Colonic mucosa (tissue), 4 donors: ENCODE measurements around the gene MUC22. TPM values are rescaled to one million over a fixed set of nuclear protein-coding genes. Genes with fewer than 3 reads are reported as not detected.

Source experiments
- DNase-seq: peaks from one replicate; pipeline ENCODE4 v3.0.0-alpha.2; 2020
- H3K27ac ChIP-seq: fragments of 200-600 bp; one replicate; pipeline ENCODE4 v1.8.0; 2021
- H3K27me3 ChIP-seq: fragments of 200-600 bp; one replicate; pipeline ENCODE4 v1.8.0; 2021
- H3K36me3 ChIP-seq: fragments of 200-600 bp; one replicate; pipeline ENCODE4 v1.8.0; 2021
- H3K4me1 ChIP-seq: fragments of 200-600 bp; one replicate; pipeline ENCODE4 v1.8.0; 2021; ENCODE audit warnings: mild to moderate bottlenecking
- H3K4me3 ChIP-seq: fragments of 200-600 bp; one replicate; pipeline ENCODE4 v1.8.0; 2021
- H3K9ac ChIP-seq, 2 donors: one replicate each; pipeline ENCODE4 v1.7.0; 2013; ENCODE audit warnings: control low read depth in 2 of 2, low read depth in 2 of 2, low read length in 2 of 2
- H3K9me3 ChIP-seq: fragments of 200-600 bp; one replicate; pipeline ENCODE4 v1.8.0; 2021
- intact Hi-C: fragments of 100-400 bp; cut with DNase I; formaldehyde crosslinking; loops from one replicate; pipeline ENCODE4 v1.14.1; 2022
- total RNA-seq, 2 donors: library from RNA; stranded (reverse); fragmentation: NEBNext Ultra II Directional in 1 of 2; extraction: Animal tissue kit (Norgen Biotek cat#: 25700) in 1 of 2; gene quantifications; one replicate each; pipeline ENCODE4 v1.2.1, GENCODE V29; 2021
- TF ChIP-seq, protein P1 (sequence below): fragments of 200-600 bp; IDR thresholded peaks from one replicate; pipeline ENCODE4 v1.8.0; 2022; ENCODE audit warnings: antibody characterized with exemption, mild to moderate bottlenecking
- donor health status: healthy.
- donor health status: DM: no; HTN: no; CAD: no.
- donor health status: DM: no; HTN: no; CAD: no.

The MUC22 gene
- total RNA-seq, 2 donors from 2014 or later, result not detected

DNA sequence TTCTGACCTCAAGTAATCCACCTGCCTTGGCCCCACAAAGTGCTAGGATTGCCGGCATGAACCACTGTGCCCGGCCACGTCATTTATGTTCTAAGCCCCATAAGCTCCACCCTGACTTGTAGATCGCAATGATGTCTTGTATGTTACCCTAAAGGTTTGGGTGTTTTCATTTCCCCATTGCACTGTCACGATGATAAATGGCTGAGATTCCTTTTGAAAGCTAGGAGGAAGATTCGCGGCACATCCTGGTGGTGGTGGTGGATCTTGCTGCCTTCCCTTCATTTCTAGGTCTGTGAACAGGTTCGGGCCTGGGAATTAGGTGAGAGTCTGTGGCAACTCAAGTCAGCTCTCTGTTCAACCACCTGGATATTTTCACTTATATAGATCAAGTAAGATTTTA, 28.3 kb downstream of the MUC22 start:
- Histone ChIP-seq H3K36me3 (no peaks in the 10 kb centered on the region), H3K9ac (no peak overlapping the region), H3K4me1 (no peaks in the 10 kb centered on the region), H3K27me3 (no peaks in the 10 kb centered on the region), H3K27ac (no peak overlapping the region), H3K4me3 (no peak overlapping the region), H3K9me3 (no peaks in the 10 kb centered on the region)
- TF ChIP-seq, protein P1, sequence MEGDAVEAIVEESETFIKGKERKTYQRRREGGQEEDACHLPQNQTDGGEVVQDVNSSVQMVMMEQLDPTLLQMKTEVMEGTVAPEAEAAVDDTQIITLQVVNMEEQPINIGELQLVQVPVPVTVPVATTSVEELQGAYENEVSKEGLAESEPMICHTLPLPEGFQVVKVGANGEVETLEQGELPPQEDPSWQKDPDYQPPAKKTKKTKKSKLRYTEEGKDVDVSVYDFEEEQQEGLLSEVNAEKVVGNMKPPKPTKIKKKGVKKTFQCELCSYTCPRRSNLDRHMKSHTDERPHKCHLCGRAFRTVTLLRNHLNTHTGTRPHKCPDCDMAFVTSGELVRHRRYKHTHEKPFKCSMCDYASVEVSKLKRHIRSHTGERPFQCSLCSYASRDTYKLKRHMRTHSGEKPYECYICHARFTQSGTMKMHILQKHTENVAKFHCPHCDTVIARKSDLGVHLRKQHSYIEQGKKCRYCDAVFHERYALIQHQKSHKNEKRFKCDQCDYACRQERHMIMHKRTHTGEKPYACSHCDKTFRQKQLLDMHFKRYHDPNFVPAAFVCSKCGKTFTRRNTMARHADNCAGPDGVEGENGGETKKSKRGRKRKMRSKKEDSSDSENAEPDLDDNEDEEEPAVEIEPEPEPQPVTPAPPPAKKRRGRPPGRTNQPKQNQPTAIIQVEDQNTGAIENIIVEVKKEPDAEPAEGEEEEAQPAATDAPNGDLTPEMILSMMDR, result no peak
- intact Hi-C loops, result no loop called here
- no peak for DNase-seq

GRCh38 chr6:31040801-31041200, 30.5 kb downstream of the MUC22 start:
- TF ChIP-seq, protein P1, result no peak

GRCh38 chr6:31041372-31041974, 31.2 kb downstream of the MUC22 start:
- Histone ChIP-seq H3K27ac (no peak overlapping the region), H3K9ac (no peak overlapping the region), H3K27me3 (no peaks in the 10 kb centered on the region), H3K36me3 (no peaks in the 10 kb centered on the region), H3K4me1 (no peaks in the 10 kb centered on the region), H3K4me3 (no peak overlapping the region), H3K9me3 (no peaks in the 10 kb centered on the region)
- TF ChIP-seq, protein P1, result no peak
- DNase-seq, result no peak
- intact Hi-C loops, result no loop called here

More at GRCh38 chr6:31040801-31041200, 30.5 kb downstream of the MUC22 start:
- intact Hi-C loops, result no loop called here
- Histone ChIP-seq H3K9me3 (no peaks in the 10 kb centered on the region), H3K27me3 (no peaks in the 10 kb centered on the region), H3K27ac (no peak overlapping the region), H3K9ac (no peak overlapping the region), H3K36me3 (no peaks in the 10 kb centered on the region), H3K4me1 (no peaks in the 10 kb centered on the region), H3K4me3 (no peak overlapping the region)
- no peak for DNase-seq

DNA sequence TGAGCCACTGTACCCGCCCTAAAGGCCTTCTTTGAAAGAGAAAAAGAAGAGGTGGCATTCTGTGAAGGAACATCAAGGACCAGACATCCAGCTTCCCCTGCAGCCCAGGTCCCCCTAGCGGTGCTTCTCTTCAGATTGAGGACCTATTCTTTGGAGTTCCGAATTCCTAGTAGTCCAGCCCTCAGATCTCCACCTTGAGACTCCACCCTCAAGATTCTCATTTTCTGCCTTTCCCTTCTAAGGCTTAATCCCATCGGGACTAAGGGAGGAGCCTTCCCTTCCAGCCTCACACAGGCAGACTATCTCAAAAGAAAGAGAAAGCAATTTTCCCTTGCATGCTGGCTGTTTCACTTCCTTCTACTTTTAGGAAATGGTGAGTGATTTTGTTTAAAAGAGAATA, 32.5 kb downstream of the MUC22 start:
- Histone ChIP-seq H3K9me3 (no peaks in the 10 kb centered on the region), H3K4me1 (no peaks in the 10 kb centered on the region), H3K4me3 (no peak overlapping the region), H3K27ac (no peak overlapping the region), H3K27me3 (no peaks in the 10 kb centered on the region), H3K9ac (no peak overlapping the region), H3K36me3 (no peaks in the 10 kb centered on the region)
- TF ChIP-seq, protein P1, result peak; percentile 30
- intact Hi-C loops, result no loop called here
- peak; percentile 35 for DNase-seq

DNA sequence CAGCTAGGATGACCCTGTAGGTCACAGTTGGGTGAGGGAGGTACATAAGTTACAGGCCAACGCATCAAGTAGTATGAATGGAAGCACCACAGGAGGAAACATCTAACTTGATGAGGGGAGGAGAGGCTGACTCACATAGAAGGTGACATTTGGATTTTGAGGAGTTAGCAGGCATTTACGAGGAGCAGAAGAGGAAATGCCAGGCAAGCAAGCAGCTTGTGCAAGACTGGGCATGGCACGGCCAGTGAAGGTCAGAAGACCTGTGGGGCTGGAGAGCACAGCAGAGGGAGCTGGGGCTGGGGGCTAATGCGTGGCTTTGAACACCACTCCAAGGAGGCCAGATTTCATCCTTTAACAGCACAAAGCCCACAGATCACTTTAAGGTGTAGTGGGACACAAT, 37.8 kb downstream of the MUC22 start:
- Histone ChIP-seq H3K27me3 (no peaks in the 10 kb centered on the region), H3K4me1 (no peaks in the 10 kb centered on the region), H3K4me3 (no peak overlapping the region), H3K27ac (no peak overlapping the region), H3K9ac (no peak overlapping the region), H3K36me3 (no peaks in the 10 kb centered on the region), H3K9me3 (no peaks in the 10 kb centered on the region)
- DNase-seq, result no peak
- TF ChIP-seq, protein P1, result no peak
- intact Hi-C loops, result no loop called here
